ENCODE data around the gene UBE3A.

UBE3A gene

DNA sequence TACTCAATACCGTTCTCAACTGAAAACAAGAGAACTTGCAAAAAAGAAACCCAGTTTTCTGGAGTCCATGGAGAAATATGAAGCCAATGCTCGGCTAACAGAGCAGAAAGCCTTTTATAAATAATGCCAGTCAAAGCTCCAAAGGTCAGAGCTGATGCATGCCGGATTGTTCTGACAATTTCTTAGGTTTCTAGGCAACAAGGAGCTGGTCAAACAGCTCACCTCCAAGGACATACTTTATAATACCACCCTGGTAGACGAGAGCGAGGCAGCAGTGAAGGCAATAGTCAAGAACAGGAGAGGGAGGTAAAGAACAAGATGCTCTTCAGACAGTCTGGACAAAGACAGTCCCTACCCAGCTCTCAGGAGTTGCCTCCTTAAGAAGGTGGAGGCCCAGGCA is 111.1 kb downstream of the UBE3A start:
- no peak for DNase-seq

DNA sequence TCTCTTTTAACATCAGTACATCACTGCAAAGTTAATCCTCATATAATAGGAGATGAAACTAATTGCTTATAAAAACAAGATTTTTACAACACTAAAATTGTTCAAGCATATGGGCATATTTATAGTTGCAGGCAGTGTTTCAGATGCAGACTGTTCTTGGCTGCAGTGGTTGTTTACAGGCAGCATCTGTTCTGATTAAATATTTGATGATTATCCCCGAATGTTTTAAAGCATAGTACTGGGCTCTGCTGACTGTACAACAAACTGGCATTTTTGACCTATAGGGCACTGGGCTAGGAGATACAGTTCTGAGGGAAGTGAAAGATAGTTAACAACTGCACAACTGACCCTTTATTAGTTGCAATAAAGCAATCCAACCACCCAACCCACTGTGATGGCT is 113.6 kb downstream of the UBE3A start:
- DNase-seq: no peak

GRCh38 chr15:25323420-25323819 is 115.4 kb downstream of the UBE3A start:
- no peak for DNase-seq

DNA sequence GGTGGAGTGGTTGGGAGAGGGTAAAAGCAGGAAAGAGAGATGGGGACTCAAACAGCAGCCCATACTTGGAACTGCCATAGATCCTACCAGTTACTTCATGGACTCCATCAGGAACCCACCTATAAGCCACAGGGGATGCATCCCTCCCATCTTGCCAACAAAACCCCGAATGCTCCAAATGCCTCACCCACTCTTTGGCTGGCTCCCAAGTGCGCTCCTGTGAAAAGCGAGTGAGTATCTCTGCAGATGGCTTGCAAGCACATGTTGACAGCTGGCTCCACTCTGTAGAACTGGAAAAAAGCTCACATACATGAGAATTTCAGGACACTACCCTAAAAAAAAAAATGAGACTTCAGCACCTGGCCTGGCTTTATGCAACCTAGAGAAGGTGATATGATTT is 151.0 kb downstream of the UBE3A start:
- no peak for DNase-seq

Data from MV-4-11 (cell line).